GM12865 (cell line): ENCODE data around the gene EDAR.

Experiments
- DNase-seq: peaks from one replicate; pipeline ENCODE4 v3.0.0; 2010; ENCODE audit warnings: low read depth
- H3K4me3 ChIP-seq: 2 replicates; pipeline ENCODE4 v1.5.1; 2011; ENCODE audit warnings: mild to moderate bottlenecking, low read depth, low read length, control low read depth
- CTCF ChIP-seq: IDR thresholded peaks from 2 replicates; pipeline ENCODE4 v1.5.1; 2011; ENCODE audit warnings: low read length, control low read depth, low read depth, inconsistent platforms; ENCODE audit not compliant: insufficient read depth; ENCODE audit errors: missing control alignments

The EDAR gene

GRCh38 chr2:108946442-108946841 is 42.6 kb downstream of the EDAR start:
- TF ChIP-seq CTCF = no peak
- H3K4me3 ChIP-seq = no peak overlapping the region
- no peak for DNase-seq

- no peak for DNase-seq
- no peak overlapping the region for H3K4me3 ChIP-seq
- no peak for TF ChIP-seq CTCF
These were observed 43.1 kb downstream of the EDAR start for GRCh38 chr2:108945969-108946368.

GRCh38 chr2:108944601-108945331 is 44.3 kb downstream of the EDAR start:
- no peak for TF ChIP-seq CTCF
- H3K4me3 ChIP-seq = no peak overlapping the region
- DNase-seq = no peak

GRCh38 chr2:108943751-108944150 is 45.3 kb downstream of the EDAR start:
- TF ChIP-seq CTCF = no peak
- no peak overlapping the region for H3K4me3 ChIP-seq
- no peak for DNase-seq

- DNase-seq = no peak
- TF ChIP-seq CTCF = no peak
- H3K4me3 ChIP-seq = no peak overlapping the region
These were observed 46.1 kb downstream of the EDAR start for GRCh38 chr2:108942888-108943287.

- H3K4me3 ChIP-seq = no peak overlapping the region
- TF ChIP-seq CTCF = no peak
- DNase-seq = no peak
These were observed 46.7 kb downstream of the EDAR start for GRCh38 chr2:108942231-108942825.

- no peak for DNase-seq
- no peak for TF ChIP-seq CTCF
- no peak overlapping the region for H3K4me3 ChIP-seq
These were observed 47.3 kb downstream of the EDAR start for GRCh38 chr2:108941767-108942166.
